Adrenal gland (tissue), 12 donors: ENCODE measurements around the gene TGFB2. TPM values are rescaled to one million over a fixed set of nuclear protein-coding genes. Genes with fewer than 3 reads are reported as not detected.
A peak's percentile ranks its signal among the peaks of the same experiment; 100 is the strongest.

Experiments used
- DNase-seq, 7 donors: peaks; one replicate each; pipeline ENCODE4 v3.0.0-alpha.2; 2019 to 2020
- H3K27ac ChIP-seq, 5 donors: fragments of 200-600 bp; sonication (generic) in 4 of 5; 1 replicate in 3 of 5; 2 replicates in 2 of 5; pipeline versions ENCODE4 v1.5.1 to v1.8.0; 2016 to 2020; ENCODE audit warnings: mild to moderate bottlenecking in 1 of 5
- H3K27me3 ChIP-seq: fragments of 200-600 bp; 2 replicates; pipeline ENCODE4 v1.8.0; 2021
- H3K36me3 ChIP-seq, 2 donors: fragments of 200-600 bp; replicated peaks in 1 of 2; 1 replicate in 1 of 2; 2 replicates in 1 of 2; pipeline versions ENCODE4 v1.5.1 to v1.8.0; 2018 to 2022
- H3K4me1 ChIP-seq, 2 donors: fragments of 200-600 bp; replicated peaks in 1 of 2; 1 replicate in 1 of 2; 2 replicates in 1 of 2; pipeline versions ENCODE4 v1.5.1 to v1.8.0; 2018 to 2021
- H3K4me3 ChIP-seq, 4 donors: fragments of 200-600 bp; sonication (generic) in 3 of 4; one replicate each; pipeline ENCODE4 v1.5.1; 2016 to 2018
- H3K9me3 ChIP-seq, 3 donors: fragments of 200-600 bp; sonication (generic) in 1 of 3; replicated peaks in 1 of 3; 1 replicate in 2 of 3; 2 replicates in 1 of 3; pipeline versions ENCODE4 v1.5.1 to v1.8.0; 2016 to 2021
- CTCF ChIP-seq, 6 experiments: fragments of 450-650 bp in 4 of 6; fragments of 200-600 bp in 2 of 6; sonication (generic) in 1 of 6; IDR thresholded peaks; 1 replicate in 5 of 6; 2 replicates in 1 of 6; pipeline versions ENCODE4 v1.5.1 to v1.8.0; 2016 to 2021; ENCODE audit warnings: antibody characterized with exemption in 6 of 6, mild to moderate bottlenecking in 2 of 6, moderate library complexity in 1 of 6
- POLR2A ChIP-seq, 2 donors: fragments of 450-650 bp; IDR thresholded peaks; one replicate each; pipeline ENCODE4 v1.6.1; 2017; ENCODE audit warnings: antibody characterized with exemption in 2 of 2, mild to moderate bottlenecking in 2 of 2, moderate library complexity in 1 of 2
- WGBS, 4 donors: extraction: QIAGEN DNeasy Blood & Tissue Kit in 2 of 4; methylation state at CpG; one replicate each; pipeline versions ENCODE4 v1.1.5 to v1.1.7; 2013 to 2017; 5-methylcytosine and 5-hydroxymethylcytosine counted together
- intact Hi-C, 2 donors: fragments of 100-400 bp; cut with DNase I; formaldehyde crosslinking; loops; one replicate each; pipeline versions ENCODE4 v1.14.1 to v1.15.0; 2022 to 2023
- polyA plus RNA-seq, 3 donors: library from polyadenylated mRNA; stranded (reverse); fragments of 200-250 nt in 2 of 3; fragments of 350-450 nt in 1 of 3; fragmentation: Illumina TruSeq in 1 of 3; extraction: RNeasy Lipid Tissue Mini Kit (QIAGEN cat#74804) in 1 of 3; gene quantifications; one replicate each; pipeline ENCODE4 v1.2.3, GENCODE V29; 2013 to 2014
- total RNA-seq, 9 donors: library from RNA; depleted of rRNA in 4 of 9; stranded (reverse); fragments of >200 nt in 4 of 9; fragments of 120-200 nt in 1 of 9; fragmentation: NEBNext Ultra II Directional in 1 of 9; extraction: Animal tissue kit (Norgen Biotek cat#: 25700) in 1 of 9; gene quantifications; one replicate each; pipeline versions ENCODE4 v1.1.0 to v1.2.4, GENCODE V29; 2013 to 2023
- donor health status: healthy with polysubstance abuse.
- donor health status: Bipolar disorder and iron deficiency.
- donor health status: DM: yes; HTN: yes; CAD: no.
- donor health status: DM: no; HTN: no; CAD: no.
- donor health status: DM: no; HTN: no; CAD: no.
- donor health status: DM: yes; HTN: yes; CAD: no.

The TGFB2 gene
- total and polyA plus RNA-seq, 12 donors: 0.24 to 4.2 (median 1.7) TPM

DNA sequence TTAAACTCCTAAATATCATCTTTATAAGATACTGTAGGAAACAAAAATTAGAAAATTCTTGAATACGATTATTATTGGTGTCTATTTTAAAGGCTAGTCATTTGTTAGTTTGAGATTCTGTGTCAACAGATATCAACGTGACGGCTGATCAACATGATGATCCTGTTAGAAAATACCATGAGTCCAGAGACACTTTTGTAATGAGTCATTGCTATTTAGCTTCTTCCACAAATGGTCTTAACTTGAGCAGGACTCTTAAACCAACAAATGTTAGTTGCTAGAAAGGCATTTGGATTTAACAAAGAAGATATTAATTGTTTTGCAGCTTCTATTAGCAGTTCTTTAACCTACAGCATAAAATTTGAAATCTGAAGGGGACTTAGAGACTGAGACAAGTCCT lies 131.2 kb downstream of the TGFB2 start:
- no peaks in the 10 kb centered on the region for H3K9me3 ChIP-seq
- no peak overlapping the region for H3K4me3 ChIP-seq
- DNase-seq: no peak
- no peaks in the 10 kb centered on the region for H3K27me3 ChIP-seq
- WGBS, 4 donors: 69 to 81% (median 72%) methylated on average over 3 of the region's 3 CpGs
- no peaks in the 10 kb centered on the region for H3K4me1 ChIP-seq
- H3K36me3 ChIP-seq: no peaks in the 10 kb centered on the region
- H3K27ac ChIP-seq: no peak overlapping the region
- intact Hi-C loops: no loop called here
- TF ChIP-seq POLR2A (IDR thresholded peaks at IDR 0.05) (no peak), CTCF (IDR thresholded peaks at IDR 0.05) (no peak)

DNA sequence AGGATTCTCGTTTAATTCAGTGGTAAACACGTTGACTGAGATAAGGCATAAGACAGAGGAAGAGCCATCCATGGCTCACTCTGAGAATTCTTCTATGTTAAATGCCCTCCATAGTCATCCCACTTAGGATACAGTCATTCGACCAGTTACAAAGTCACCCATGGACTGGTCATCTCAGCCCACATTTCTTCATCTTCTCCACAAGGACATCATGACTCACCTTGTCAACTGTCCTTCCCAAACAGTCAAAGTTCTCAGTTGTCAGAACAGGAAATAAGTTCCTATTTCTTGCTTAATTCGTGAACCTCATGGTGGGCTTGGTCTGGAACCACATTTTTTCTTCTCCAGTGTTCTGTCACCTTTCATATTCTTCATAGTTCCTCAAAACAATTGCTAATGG lies 133.2 kb downstream of the TGFB2 start:
- DNase-seq: no peak
- no peak overlapping the region for H3K27ac ChIP-seq
- WGBS, 4 donors: 70 to 81% (median 73%) methylated on average over 4 of the region's 4 CpGs
- intact Hi-C loops: no loop called here
- TF ChIP-seq CTCF (IDR thresholded peaks at IDR 0.05): no peak
- no peaks in the 10 kb centered on the region for H3K36me3 ChIP-seq
- H3K27me3 ChIP-seq: no peaks in the 10 kb centered on the region
- no peak overlapping the region for H3K4me3 ChIP-seq
- H3K9me3 ChIP-seq: no peaks in the 10 kb centered on the region
- H3K4me1 ChIP-seq: no peaks in the 10 kb centered on the region

DNA sequence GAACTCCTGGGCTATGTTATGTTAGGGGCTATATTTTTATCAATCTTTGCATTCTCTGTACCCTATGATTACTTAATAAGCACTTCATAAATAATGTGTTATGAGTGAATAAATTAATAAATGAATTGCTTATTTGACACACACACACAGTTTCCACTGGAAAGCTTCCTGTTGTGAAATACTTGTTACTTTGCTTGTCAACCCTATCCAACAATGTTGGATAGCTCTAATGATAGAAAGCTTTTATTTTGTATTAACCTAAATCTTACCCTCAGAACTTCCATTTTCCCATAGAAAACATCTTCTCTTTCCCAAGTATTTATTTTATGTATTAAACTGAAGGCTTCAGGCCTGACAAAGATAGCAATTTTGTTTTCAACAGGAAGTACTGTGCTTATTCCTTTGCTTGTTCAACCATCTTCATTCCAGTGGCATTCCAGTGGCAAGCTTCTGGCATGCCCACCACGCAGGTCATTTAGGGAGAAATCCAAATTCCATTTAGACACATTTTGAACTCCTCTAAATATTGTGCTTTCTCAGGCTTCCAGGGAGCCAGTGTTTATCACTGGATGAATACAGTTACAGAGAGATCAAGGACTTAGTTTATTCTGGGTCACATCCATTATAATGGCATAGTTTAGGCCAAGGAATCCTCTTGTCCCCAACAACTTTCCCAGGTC lies 134.4 kb downstream of the TGFB2 start:
- intact Hi-C loops: no loop called here
- peak overlapping the region in 2 of 5 donors; percentile 23 to 31 for H3K27ac ChIP-seq
- no peaks in the 10 kb centered on the region for H3K9me3 ChIP-seq
- no peaks in the 10 kb centered on the region for H3K27me3 ChIP-seq
- no peak for DNase-seq
- no peak overlapping the region for H3K4me3 ChIP-seq
- TF ChIP-seq CTCF (IDR thresholded peaks at IDR 0.05) (no peak), POLR2A (IDR thresholded peaks at IDR 0.05) (no peak)
- WGBS, 4 donors: 57 to 77% (median 72%) methylated on average over 1 of the region's 1 CpG
- no peaks in the 10 kb centered on the region for H3K36me3 ChIP-seq
- H3K4me1 ChIP-seq: no peaks in the 10 kb centered on the region

DNA sequence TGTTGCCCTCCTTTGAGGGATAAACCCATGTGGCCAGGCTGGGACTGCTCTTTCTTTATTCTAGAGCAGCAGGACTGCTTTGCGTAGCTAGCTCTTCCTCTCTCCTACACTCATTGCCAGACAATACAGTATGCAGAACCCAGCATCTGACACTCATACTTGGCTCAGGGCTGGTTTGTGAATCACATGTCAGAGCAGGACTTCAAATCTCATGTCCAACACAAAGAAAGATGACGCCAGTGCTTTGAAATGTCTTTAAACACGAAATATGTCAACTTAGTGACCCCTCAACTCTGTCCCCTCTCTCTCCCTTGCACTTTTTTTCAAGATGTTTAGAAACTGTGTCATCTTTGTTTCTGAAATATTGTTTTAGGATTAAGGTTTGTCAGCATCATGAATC lies 135.0 kb downstream of the TGFB2 start:
- Histone ChIP-seq H3K36me3 (no peaks in the 10 kb centered on the region), H3K27me3 (no peaks in the 10 kb centered on the region), H3K9me3 (no peaks in the 10 kb centered on the region), H3K4me3 (no peak overlapping the region), H3K27ac (peak overlapping the region in 2 of 5 donors; percentile 23 to 31), H3K4me1 (no peaks in the 10 kb centered on the region)
- no peak for TF ChIP-seq POLR2A (IDR thresholded peaks at IDR 0.05)
- TF ChIP-seq CTCF (IDR thresholded peaks at IDR 0.05): no peak
- intact Hi-C loops: no loop called here
- peak in 1 of 7 donors; percentile 54 for DNase-seq
- WGBS, 4 donors: 65 to 83% (median 73%) methylated on average over 3 of the region's 3 CpGs
